ENCODE results near the gene ZNRF2.
"Not testable (repeated sequence)": the region's sequence is repeated elsewhere in the genome, so short reads cannot be mapped to it uniquely, and the experiment has no call there.

DNA sequence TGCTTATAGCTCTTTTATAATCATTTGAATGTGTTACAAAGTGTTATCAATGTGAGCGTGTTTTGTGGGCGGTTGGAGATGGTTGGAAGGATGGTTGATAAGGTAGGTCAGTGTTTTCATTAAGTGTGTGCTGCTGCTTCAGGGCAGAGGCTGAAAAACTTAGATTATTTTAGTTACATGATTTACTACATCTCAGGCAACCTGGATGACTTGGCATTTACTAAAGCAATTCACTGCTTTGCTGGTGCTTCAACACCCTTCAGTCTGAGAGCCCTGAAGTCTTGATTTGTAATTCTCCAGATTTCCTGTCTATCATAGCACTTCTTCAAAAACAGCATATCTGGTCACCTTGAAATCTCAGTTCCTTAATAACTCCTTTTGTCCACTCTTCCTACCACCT lies 11.9 kb downstream of the ZNRF2 start:
- TF ChIP-seq, protein P1, sequence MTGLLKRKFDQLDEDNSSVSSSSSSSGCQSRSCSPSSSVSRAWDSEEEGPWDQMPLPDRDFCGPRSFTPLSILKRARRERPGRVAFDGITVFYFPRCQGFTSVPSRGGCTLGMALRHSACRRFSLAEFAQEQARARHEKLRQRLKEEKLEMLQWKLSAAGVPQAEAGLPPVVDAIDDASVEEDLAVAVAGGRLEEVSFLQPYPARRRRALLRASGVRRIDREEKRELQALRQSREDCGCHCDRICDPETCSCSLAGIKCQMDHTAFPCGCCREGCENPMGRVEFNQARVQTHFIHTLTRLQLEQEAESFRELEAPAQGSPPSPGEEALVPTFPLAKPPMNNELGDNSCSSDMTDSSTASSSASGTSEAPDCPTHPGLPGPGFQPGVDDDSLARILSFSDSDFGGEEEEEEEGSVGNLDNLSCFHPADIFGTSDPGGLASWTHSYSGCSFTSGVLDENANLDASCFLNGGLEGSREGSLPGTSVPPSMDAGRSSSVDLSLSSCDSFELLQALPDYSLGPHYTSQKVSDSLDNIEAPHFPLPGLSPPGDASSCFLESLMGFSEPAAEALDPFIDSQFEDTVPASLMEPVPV (CRISPR knock-in tag; IDR thresholded peaks at IDR 0.05), result not testable (repeated sequence)
- not testable (repeated sequence) for TF ChIP-seq MZF1 (CRISPR knock-in tag; IDR thresholded peaks at IDR 0.05; ENCODE audit: borderline replicate concordance); HCFC1 (IDR thresholded peaks at IDR 0.05; ENCODE audit: low read depth, low read length); POLR2AphosphoS5 (IDR thresholded peaks at IDR 0.05; ENCODE audit: low read depth, low read length); YEATS4 (CRISPR knock-in tag; IDR thresholded peaks at IDR 0.05; ENCODE audit: borderline replicate concordance); FOXK1 (CRISPR knock-in tag; IDR thresholded peaks at IDR 0.05; ENCODE audit: borderline replicate concordance, low read depth); NFATC3 (CRISPR knock-in tag; IDR thresholded peaks at IDR 0.05); RBM39 (IDR thresholded peaks at IDR 0.05; ENCODE audit: low read depth, low read length, poor library complexity, severe bottlenecking); XRCC5 (optimal IDR thresholded peaks at IDR 0.05; ENCODE audit: low read length); SMAD1 (CRISPR knock-in tag; IDR thresholded peaks at IDR 0.05; ENCODE audit: borderline replicate concordance, low read depth)
- TF ChIP-seq, protein P2, sequence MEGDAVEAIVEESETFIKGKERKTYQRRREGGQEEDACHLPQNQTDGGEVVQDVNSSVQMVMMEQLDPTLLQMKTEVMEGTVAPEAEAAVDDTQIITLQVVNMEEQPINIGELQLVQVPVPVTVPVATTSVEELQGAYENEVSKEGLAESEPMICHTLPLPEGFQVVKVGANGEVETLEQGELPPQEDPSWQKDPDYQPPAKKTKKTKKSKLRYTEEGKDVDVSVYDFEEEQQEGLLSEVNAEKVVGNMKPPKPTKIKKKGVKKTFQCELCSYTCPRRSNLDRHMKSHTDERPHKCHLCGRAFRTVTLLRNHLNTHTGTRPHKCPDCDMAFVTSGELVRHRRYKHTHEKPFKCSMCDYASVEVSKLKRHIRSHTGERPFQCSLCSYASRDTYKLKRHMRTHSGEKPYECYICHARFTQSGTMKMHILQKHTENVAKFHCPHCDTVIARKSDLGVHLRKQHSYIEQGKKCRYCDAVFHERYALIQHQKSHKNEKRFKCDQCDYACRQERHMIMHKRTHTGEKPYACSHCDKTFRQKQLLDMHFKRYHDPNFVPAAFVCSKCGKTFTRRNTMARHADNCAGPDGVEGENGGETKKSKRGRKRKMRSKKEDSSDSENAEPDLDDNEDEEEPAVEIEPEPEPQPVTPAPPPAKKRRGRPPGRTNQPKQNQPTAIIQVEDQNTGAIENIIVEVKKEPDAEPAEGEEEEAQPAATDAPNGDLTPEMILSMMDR (CRISPR knock-in tag; IDR thresholded peaks at IDR 0.05), result not testable (repeated sequence)

All from HepG2 (cell line).